Measurements from ENCODE around the gene IL12RB2. TPM values are rescaled to one million over a fixed set of nuclear protein-coding genes. Genes with fewer than 3 reads are reported as not detected.

Gene IL12RB2
- polyA plus RNA-seq (2012; ENCODE audit: insufficient read depth, insufficient read length, low read depth) = 0.25 TPM

DNA sequence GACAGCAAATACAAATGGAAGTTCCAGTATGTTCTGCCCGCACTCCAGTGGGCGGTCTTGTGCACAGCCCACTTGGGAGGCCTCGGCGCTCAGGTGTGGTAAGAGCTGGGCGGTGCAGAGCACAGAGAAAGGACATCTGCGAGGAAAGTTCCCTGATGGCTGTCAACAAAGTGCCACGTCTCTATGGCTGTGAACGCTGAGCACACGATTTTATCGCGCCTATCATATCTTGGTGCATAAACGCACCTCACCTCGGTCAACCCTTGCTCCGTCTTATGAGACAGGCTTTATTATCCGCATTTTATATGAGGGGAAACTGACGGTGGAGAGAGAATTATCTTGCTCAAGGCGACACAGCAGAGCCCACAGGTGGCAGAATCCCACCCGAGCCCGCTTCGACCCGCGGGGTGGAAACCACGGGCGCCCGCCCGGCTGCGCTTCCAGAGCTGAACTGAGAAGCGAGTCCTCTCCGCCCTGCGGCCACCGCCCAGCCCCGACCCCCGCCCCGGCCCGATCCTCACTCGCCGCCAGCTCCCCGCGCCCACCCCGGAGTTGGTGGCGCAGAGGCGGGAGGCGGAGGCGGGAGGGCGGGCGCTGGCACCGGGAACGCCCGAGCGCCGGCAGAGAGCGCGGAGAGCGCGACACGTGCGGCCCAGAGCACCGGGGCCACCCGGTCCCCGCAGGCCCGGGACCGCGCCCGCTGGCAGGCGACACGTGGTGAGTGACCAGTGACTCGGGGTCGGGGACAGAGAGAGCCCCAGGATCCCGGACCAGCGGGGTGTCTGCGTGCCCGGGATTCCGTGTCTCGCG lies at the start of gene IL12RB2:
TSS of gene IL12RB2 (plus strand) at position 623 of the 810 bp plus-strand sequence. CDS start 12,496 bp downstream, outside the sequence.
- no peak for DNase-seq
- TF ChIP-seq, protein P1, sequence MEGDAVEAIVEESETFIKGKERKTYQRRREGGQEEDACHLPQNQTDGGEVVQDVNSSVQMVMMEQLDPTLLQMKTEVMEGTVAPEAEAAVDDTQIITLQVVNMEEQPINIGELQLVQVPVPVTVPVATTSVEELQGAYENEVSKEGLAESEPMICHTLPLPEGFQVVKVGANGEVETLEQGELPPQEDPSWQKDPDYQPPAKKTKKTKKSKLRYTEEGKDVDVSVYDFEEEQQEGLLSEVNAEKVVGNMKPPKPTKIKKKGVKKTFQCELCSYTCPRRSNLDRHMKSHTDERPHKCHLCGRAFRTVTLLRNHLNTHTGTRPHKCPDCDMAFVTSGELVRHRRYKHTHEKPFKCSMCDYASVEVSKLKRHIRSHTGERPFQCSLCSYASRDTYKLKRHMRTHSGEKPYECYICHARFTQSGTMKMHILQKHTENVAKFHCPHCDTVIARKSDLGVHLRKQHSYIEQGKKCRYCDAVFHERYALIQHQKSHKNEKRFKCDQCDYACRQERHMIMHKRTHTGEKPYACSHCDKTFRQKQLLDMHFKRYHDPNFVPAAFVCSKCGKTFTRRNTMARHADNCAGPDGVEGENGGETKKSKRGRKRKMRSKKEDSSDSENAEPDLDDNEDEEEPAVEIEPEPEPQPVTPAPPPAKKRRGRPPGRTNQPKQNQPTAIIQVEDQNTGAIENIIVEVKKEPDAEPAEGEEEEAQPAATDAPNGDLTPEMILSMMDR (IDR thresholded peaks at IDR 0.05; ENCODE audit: low read depth, low read length) = no peak
- Histone ChIP-seq H3K4me1 (no peaks in the 10 kb centered on the region), H3K36me3 (no peaks in the 10 kb centered on the region), H3K4me3 (ENCODE audit: low read depth, low read length) (no peak within 1 kb of the TSS), H3K27me3 (peaks cover 11% of the 10 kb centered on the region), H3K9me3 (no peaks in the 10 kb centered on the region)

- TF ChIP-seq, protein P1 (IDR thresholded peaks at IDR 0.05; ENCODE audit: low read depth, low read length) = no peak
- no peak for DNase-seq
- Histone ChIP-seq H3K9me3 (no peaks in the 10 kb centered on the region), H3K4me3 (ENCODE audit: low read depth, low read length) (no peak overlapping the region), H3K27me3 (no peaks in the 10 kb centered on the region), H3K36me3 (no peaks in the 10 kb centered on the region), H3K4me1 (no peaks in the 10 kb centered on the region)
Observed at GRCh38 chr1:67261680-67262079, 46.0 kb upstream of the IL12RB2 start.

DNA sequence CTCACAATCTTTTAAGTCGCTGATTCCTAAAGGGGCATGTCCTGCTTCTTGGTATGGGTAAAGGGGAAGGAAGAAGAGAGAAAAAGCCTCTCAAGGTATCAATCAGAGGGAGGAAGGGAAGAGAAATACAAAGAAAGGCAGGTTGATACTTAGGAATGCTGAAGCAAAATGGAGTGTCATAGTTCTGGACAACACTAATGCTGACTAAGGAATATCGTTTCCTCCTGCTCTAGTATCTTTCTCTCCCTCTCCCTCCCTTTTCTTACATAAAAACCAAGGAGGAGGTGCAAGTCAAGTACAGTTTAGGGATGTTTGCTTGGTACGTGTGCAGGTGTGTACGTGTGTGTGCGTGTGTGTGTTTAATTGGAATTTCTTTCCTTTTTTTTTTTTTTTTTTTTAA lies 44.9 kb upstream of the IL12RB2 start:
- H3K27me3 ChIP-seq = no peaks in the 10 kb centered on the region
- H3K4me3 ChIP-seq (ENCODE audit: low read depth, low read length) = no peak overlapping the region
- no peaks in the 10 kb centered on the region for H3K4me1 ChIP-seq
- DNase-seq = no peak
- no peaks in the 10 kb centered on the region for H3K36me3 ChIP-seq
- TF ChIP-seq, protein P1 (IDR thresholded peaks at IDR 0.05; ENCODE audit: low read depth, low read length) = no peak
- H3K9me3 ChIP-seq = no peaks in the 10 kb centered on the region

DNA sequence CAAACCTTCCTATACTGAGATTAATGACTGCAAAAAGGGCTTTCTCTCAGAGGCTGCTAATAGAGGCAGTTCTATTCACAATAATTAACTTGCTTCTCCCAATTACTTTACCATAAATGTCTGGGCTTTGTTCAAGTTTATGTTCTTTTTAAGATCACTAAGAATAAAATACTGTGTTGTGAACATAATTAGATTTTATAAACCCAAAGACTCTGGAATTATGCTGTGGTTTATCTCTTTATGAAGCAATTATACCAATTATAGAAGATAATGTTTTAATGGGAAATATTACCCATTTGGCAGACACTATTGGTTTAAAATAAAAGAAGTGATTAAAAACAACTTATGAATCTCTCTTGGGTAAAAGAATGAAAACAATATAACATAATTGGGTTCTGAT lies 43.5 kb upstream of the IL12RB2 start:
- DNase-seq = no peak
- Histone ChIP-seq H3K4me1 (no peaks in the 10 kb centered on the region), H3K36me3 (no peaks in the 10 kb centered on the region), H3K27me3 (no peaks in the 10 kb centered on the region), H3K4me3 (ENCODE audit: low read depth, low read length) (no peak overlapping the region), H3K9me3 (no peaks in the 10 kb centered on the region)
- TF ChIP-seq, protein P1 (IDR thresholded peaks at IDR 0.05; ENCODE audit: low read depth, low read length) = no peak

DNA sequence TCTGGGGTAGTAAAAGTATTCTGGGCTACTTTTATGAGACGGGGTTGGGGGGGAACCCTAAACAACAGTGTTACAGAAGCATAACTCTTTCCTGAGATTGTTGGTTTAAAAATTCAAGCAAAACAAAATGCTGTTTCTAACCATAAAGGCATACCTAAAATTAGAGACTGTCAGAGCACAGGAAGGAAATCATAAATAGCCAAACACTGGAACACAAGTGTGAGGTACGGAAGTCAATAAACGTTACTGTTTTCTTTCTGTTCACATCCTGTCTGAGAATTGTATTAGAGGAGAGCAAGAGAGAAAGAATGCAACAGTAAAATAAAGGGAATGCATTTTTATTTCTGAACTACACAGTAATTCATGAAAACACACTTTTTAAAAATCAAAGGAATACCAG lies 42.8 kb upstream of the IL12RB2 start:
- TF ChIP-seq, protein P1 (IDR thresholded peaks at IDR 0.05; ENCODE audit: low read depth, low read length) = no peak
- Histone ChIP-seq H3K4me1 (no peaks in the 10 kb centered on the region), H3K9me3 (no peaks in the 10 kb centered on the region), H3K4me3 (ENCODE audit: low read depth, low read length) (no peak overlapping the region), H3K36me3 (no peaks in the 10 kb centered on the region), H3K27me3 (no peaks in the 10 kb centered on the region)
- no peak for DNase-seq

- Histone ChIP-seq H3K4me3 (ENCODE audit: low read depth, low read length) (no peak overlapping the region), H3K27me3 (no peaks in the 10 kb centered on the region), H3K9me3 (no peaks in the 10 kb centered on the region), H3K36me3 (no peaks in the 10 kb centered on the region), H3K4me1 (no peaks in the 10 kb centered on the region)
- DNase-seq = no peak
- TF ChIP-seq, protein P1 (IDR thresholded peaks at IDR 0.05; ENCODE audit: low read depth, low read length) = no peak
Observed at GRCh38 chr1:67269061-67269460, 38.6 kb upstream of the IL12RB2 start.

Data from BE2C (cell line).